ENCODE measurements around the gene USH1C. TPM values are rescaled to one million over a fixed set of nuclear protein-coding genes. Genes with fewer than 3 reads are reported as not detected.

Gene USH1C
- total RNA-seq, 1 donor from 2014 or later: 0.72 TPM

GRCh38 chr11:17490938-17491337 lies 53.3 kb downstream of the USH1C start:
- no peak overlapping the region for H3K4me3 Mint-ChIP-seq (ENCODE audit: unreplicated experiment)
- no peak overlapping the region for H3K27ac Mint-ChIP-seq (ENCODE audit: unreplicated experiment)
- H3K27me3 Mint-ChIP-seq (ENCODE audit: low read depth): peaks cover 35% of the 10 kb centered on the region
- no peak for TF ChIP-seq CTCF (IDR thresholded peaks at IDR 0.05)
- no peaks in the 10 kb centered on the region for H3K36me3 Mint-ChIP-seq (ENCODE audit: low read depth)
- no peaks in the 10 kb centered on the region for H3K9me3 Mint-ChIP-seq (ENCODE audit: low read depth)
- no peak for DNase-seq (ENCODE audit: low spot score)
- H3K4me1 Mint-ChIP-seq (ENCODE audit: low read depth): no peaks in the 10 kb centered on the region

GRCh38 chr11:17490232-17490631 lies 54.0 kb downstream of the USH1C start:
- Mint-ChIP-seq H3K36me3 (ENCODE audit: low read depth) (no peaks in the 10 kb centered on the region), H3K9me3 (ENCODE audit: low read depth) (no peaks in the 10 kb centered on the region), H3K4me1 (ENCODE audit: low read depth) (no peaks in the 10 kb centered on the region), H3K4me3 (ENCODE audit: unreplicated experiment) (no peak overlapping the region), H3K27me3 (ENCODE audit: low read depth) (peaks cover 36% of the 10 kb centered on the region), H3K27ac (ENCODE audit: unreplicated experiment) (no peak overlapping the region)
- DNase-seq (ENCODE audit: low spot score): no peak
- TF ChIP-seq CTCF (IDR thresholded peaks at IDR 0.05): no peak

GRCh38 chr11:17489751-17490150 lies 54.5 kb downstream of the USH1C start:
- Mint-ChIP-seq H3K4me3 (ENCODE audit: unreplicated experiment) (no peak overlapping the region), H3K36me3 (ENCODE audit: low read depth) (no peaks in the 10 kb centered on the region), H3K4me1 (ENCODE audit: low read depth) (no peaks in the 10 kb centered on the region), H3K27me3 (ENCODE audit: low read depth) (peaks cover 37% of the 10 kb centered on the region), H3K9me3 (ENCODE audit: low read depth) (no peaks in the 10 kb centered on the region), H3K27ac (ENCODE audit: unreplicated experiment) (no peak overlapping the region)
- no peak for TF ChIP-seq CTCF (IDR thresholded peaks at IDR 0.05)
- DNase-seq (ENCODE audit: low spot score): no peak

GRCh38 chr11:17488563-17488962 lies 55.7 kb downstream of the USH1C start:
- H3K4me3 Mint-ChIP-seq (ENCODE audit: unreplicated experiment): no peak overlapping the region
- H3K4me1 Mint-ChIP-seq (ENCODE audit: low read depth): no peaks in the 10 kb centered on the region
- no peaks in the 10 kb centered on the region for H3K36me3 Mint-ChIP-seq (ENCODE audit: low read depth)
- peaks cover 39% of the 10 kb centered on the region for H3K27me3 Mint-ChIP-seq (ENCODE audit: low read depth)
- TF ChIP-seq CTCF (IDR thresholded peaks at IDR 0.05): no peak
- H3K9me3 Mint-ChIP-seq (ENCODE audit: low read depth): peaks cover 2% of the 10 kb centered on the region
- no peak for DNase-seq (ENCODE audit: low spot score)
- no peak overlapping the region for H3K27ac Mint-ChIP-seq (ENCODE audit: unreplicated experiment)

GRCh38 chr11:17486646-17487045 lies 57.6 kb downstream of the USH1C start:
- H3K27ac Mint-ChIP-seq (ENCODE audit: unreplicated experiment): no peak overlapping the region
- TF ChIP-seq CTCF (IDR thresholded peaks at IDR 0.05): no peak
- H3K4me3 Mint-ChIP-seq (ENCODE audit: unreplicated experiment): no peak overlapping the region
- no peaks in the 10 kb centered on the region for H3K36me3 Mint-ChIP-seq (ENCODE audit: low read depth)
- H3K27me3 Mint-ChIP-seq (ENCODE audit: low read depth): peaks cover 36% of the 10 kb centered on the region
- peaks cover 5% of the 10 kb centered on the region for H3K9me3 Mint-ChIP-seq (ENCODE audit: low read depth)
- H3K4me1 Mint-ChIP-seq (ENCODE audit: low read depth): no peaks in the 10 kb centered on the region
- no peak for DNase-seq (ENCODE audit: low spot score)
